ENCODE data around the gene NRG3.

Gene NRG3

GRCh38 chr10:82234173-82234572 lies 359.2 kb downstream of the NRG3 start:
- no peak for DNase-seq

DNA sequence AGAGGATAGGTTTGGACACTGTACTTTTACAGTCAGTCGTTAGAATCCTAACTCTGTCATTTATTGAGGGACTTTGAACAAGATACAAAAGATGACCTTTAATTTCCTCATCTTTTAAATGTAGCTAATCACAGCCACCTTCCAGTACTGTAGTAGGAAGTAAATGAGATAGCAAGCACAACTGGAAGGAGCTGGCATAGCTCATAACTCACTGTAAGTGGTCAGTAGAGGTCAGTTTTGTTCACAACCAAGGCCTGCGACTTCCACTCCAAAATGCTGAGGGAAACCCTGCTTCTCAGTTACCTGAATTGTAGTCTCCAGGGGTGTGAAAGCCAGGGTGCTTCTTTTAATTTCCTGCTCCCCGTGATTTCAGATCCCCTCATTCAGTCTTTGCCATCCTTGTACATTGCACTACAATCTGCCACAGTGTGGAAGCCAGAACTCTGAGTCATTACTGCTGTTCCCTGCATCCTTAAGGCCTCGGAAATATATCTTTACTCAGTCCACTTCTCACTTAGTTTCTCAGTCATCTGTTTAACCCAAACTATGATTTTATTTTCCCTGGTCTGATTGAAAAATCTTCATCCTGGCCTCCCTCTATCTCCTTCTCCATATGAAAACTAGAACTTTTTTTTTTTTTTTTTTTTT lies 361.2 kb downstream of the NRG3 start:
- no peak for DNase-seq

DNA sequence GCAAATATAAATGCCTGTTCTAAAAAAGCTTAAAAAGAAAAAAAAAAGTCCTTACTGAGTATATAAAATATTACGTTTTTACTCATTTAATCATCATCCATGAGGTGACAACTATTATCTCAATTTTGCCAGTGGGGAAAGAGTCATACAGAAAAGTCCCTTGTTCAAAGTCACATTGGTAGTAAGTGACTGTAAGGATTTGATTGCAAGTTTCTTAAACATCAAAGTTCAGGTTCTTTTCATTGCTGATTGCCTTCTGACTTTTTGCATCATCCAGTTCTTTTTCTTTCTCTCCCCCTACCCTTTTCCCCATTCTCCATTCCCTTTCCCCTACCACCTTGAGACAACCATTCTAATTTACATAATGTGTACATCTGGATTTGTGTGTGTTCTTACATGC lies 363.3 kb downstream of the NRG3 start:
- no peak for DNase-seq

- no peak for DNase-seq
Observed at GRCh38 chr10:82240408-82240807, 365.4 kb downstream of the NRG3 start.

DNA sequence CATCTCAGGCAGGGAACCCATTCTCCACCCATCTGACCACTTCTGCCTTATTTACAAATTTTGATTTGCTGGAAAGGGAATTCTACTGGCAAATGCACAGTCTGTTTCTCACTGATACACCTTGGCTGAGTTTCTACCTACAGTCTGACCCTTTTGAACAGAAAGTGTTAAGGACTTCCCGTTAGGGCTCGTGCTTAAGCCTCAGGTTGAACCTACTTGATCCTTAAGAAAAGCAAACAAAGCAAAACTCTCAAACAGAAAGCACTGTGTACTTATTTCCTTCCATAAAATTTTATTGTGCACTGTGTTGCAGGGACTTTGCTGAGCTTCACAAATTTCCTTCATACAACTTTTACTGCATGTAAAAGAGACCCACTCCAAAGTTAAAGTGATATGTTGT lies 367.8 kb downstream of the NRG3 start:
- no peak for DNase-seq

DNA sequence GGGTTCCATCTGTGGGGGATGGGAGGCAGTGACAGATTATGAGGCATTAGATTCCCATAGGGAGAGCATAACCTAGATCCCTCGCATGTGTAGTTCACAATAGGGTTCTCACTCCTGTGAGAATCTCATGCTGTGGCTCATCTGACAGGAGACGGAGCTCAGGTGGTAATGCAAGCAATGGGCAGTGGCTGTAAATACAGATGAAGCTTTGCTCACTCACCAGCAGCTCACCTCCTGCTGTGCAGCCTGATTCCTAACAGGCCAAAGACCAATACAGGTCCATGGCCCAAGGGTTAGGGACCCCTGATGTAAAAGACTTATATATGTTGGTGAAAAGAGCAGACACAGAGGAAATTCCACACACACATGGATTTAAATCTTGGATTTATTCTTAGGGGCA lies 370.2 kb downstream of the NRG3 start:
- no peak for DNase-seq

DNA sequence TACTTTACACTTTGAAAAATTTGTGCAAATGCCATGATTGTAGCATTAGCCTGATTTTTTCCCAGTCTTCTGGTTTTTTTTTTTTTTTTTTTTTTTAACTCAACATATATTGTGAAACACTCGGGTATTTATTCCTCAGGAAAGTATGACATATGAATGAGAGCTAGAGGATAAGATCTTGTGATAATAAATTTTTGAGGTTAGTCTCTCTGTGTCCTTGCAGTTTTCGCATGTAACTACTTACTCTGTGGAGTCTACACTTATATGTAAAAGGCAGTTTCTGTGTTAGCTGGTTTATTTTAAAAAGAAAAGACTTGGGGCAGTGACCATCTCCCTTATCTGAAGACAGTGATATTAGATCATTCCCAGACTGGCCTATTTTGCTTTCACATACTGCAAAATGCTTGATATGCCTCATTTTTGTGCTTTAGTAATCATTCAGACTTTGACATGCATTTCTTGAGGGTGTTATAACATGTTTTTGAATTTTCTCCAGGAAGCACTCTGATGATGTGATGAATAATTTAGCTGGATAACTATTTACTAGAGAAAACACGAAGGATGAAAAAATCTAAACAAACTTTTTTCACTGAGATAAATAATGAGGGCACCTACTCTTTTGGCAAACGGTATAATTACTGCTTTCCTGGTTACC lies 371.0 kb downstream of the NRG3 start:
- no peak for DNase-seq

GRCh38 chr10:82249141-82249540 lies 374.1 kb downstream of the NRG3 start:
- DNase-seq = no peak

- no peak for DNase-seq
Observed at GRCh38 chr10:82251222-82251906, 376.4 kb downstream of the NRG3 start.

- DNase-seq = no peak
Observed at GRCh38 chr10:82252081-82252480, 377.1 kb downstream of the NRG3 start.

- DNase-seq = no peak
Observed at GRCh38 chr10:82254237-82254636, 379.2 kb downstream of the NRG3 start.

GRCh38 chr10:82256275-82256674 lies 381.3 kb downstream of the NRG3 start:
- DNase-seq = no peak

GRCh38 chr10:82266438-82266837 lies 391.4 kb downstream of the NRG3 start:
- DNase-seq = no peak

- no peak for DNase-seq
Observed at GRCh38 chr10:82267014-82267413, 392.0 kb downstream of the NRG3 start.

- DNase-seq = no peak
Observed at GRCh38 chr10:82267465-82267864, 392.5 kb downstream of the NRG3 start.

GRCh38 chr10:82267960-82268359 lies 393.0 kb downstream of the NRG3 start:
- no peak for DNase-seq

DNA sequence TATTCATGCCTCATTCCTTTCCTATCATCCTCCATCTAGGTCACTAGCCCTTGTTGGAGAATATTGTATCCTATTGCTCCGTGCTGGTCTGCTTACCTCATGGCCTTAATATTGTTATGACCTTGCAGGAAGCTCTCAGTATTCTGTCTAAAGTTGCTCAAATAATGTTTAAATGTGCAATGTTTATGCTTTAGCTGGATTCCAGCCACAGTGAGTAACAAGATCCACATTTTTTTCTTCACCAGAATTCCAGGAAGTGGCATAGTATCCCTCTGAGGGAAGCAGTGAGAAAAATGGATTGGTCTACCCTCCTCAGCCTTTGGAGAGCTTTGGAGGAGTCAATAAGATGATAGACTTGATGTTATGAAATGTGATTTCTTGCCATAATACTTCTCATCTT lies 402.6 kb downstream of the NRG3 start:
- DNase-seq = no peak

DNA sequence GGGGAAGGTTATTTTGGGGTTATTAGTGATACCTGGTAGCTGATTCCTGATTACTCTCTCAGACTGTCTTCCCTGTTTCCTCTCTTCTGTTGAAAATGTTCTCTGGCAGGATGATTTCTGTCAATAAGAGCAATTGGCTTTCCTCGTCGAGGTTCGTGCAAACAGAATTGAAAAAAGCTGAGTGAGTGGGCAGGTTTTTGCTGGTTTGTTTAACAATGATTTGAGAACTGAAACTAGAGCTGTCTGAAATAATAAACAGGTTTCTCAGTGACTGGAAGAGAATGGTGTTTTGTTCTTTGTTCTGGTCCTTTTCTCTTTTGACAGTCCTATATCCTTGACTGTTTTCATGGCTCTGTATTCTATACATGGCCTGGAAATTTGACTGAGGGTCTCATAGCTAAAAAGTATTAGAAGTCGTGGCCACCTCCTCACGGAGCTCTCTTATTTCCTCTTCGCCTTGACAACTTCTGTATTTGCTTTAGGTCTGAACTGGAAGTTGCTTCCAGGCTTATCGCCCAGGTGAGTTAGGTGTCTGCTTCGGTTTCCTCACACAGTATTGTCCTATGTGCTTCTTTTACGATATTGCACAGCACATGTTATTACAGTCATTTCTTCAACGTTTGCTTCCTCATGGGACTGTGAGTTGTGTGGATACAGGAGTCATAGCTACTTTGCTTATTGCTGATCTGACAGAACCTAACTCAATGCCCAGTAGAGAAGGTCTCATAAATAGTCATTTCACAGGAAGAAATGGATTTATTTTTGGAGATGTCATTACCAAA lies 403.6 kb downstream of the NRG3 start:
- DNase-seq = no peak

DNA sequence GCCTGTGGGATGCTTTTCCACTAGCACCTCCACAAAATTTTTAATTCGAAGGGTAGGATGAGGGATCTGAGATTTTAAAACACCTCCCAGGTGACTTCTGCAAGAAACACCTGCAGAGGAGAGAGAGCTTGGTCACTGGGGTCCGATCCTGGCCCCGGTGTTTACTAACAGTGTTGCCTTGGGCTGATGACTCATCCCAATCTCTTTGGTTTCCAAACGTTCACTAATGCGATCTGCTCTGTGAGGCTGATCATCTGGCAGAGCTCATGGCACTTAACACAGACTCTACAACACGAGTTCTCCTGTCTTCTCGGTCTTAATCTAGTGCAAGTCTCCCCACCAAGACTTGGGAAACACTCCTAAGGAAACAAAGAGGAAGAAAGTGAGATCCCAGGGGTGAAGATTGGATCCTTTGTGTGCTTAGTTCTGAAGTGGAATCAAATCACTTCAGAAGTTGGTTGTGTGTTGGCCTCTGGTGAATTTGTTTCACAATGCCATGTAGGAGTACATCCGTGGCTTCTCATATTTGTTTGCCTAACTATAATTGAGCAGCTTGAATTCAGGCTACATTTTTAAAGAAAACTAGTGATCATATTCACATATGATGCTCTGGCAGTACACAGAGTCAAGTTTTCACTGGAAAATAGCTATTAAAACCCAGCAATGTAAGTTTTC lies 407.9 kb downstream of the NRG3 start:
- no peak for DNase-seq

DNA sequence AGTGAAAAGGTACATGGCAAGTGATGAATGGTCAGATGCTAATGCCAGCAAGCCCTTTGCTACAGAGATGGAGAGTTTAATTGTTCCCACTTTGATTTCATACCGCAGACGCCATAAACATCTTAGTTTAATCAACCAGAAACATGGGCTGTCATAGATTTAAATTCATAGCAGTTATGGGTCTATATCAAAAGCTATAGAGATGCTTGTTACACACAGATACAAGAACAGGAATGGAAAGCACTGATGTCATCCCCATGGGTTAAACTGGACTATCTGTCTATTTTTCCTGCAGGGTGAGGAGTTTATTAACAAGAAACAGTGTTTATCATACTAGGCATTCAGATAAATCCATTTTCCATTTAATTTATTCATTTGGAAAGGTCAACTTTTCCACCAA lies 409.2 kb downstream of the NRG3 start:
- no peak for DNase-seq

GRCh38 chr10:82288461-82288881 lies 413.5 kb downstream of the NRG3 start:
- DNase-seq = no peak

GRCh38 chr10:82289945-82290344 lies 415.0 kb downstream of the NRG3 start:
- DNase-seq = no peak

- DNase-seq = no peak
Observed at GRCh38 chr10:82294874-82295378, 419.9 kb downstream of the NRG3 start.
